Measurements from ENCODE around the gene PRICKLE2. TPM values are rescaled to one million over a fixed set of nuclear protein-coding genes. Genes with fewer than 3 reads are reported as not detected.

PRICKLE2 gene
- polyA plus RNA-seq, 3 donors: not detected

DNA sequence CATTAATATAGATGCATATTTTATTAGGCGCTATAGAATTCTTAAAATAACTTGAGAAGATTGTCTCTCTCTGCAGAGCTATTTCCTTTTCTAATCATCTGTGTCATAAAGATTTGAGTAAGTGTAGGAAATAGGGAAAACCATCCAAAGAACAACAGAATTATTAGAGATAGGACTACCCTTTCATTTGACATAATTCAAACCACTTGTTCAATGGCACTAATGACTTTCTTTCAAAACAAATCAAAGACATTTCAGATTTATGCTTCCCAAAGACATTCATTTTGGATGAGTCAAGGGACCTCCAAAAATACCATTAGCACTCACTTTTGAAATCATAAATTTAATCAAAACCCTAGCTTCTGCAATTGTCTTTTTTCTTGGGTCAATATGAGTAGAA, 29.5 kb downstream of the PRICKLE2 start:
- no peak overlapping the region for H3K27ac ChIP-seq (ENCODE audit: low read depth in 1 of 2, low read length in 2 of 2)
- Mint-ChIP-seq H3K27ac (no peak overlapping the region), H3K27me3 (ENCODE audit: low read depth in 3 of 3) (peaks cover 2% of the 10 kb centered on the region in 3 donors), H3K4me1 (no peaks in the 10 kb centered on the region), H3K4me3 (no peak overlapping the region), H3K9me3 (peaks cover 3 to 16% (median 7%) of the 10 kb centered on the region in 7 donors), H3K36me3 (no peaks in the 10 kb centered on the region)
- no peaks in the 10 kb centered on the region for H4K20me1 ChIP-seq (ENCODE audit: insufficient read depth, low read length)
- H3K4me2 ChIP-seq (replicated peaks; ENCODE audit: extremely low read depth, low read length, poor library complexity, severe bottlenecking): no peak overlapping the region
- DNase-seq: no peak
- TF ChIP-seq CTCF (IDR thresholded peaks at IDR 0.05): no peak
- no peaks in the 10 kb centered on the region for H3K79me2 ChIP-seq (ENCODE audit: insufficient read depth, low read length)
- H3K9ac ChIP-seq (ENCODE audit: insufficient read depth, low read length, poor library complexity, severe bottlenecking): no peak overlapping the region
- no peak overlapping the region for H2AFZ ChIP-seq (ENCODE audit: insufficient read depth, low read depth, low read length, poor library complexity, severe bottlenecking)
- H3K36me3 ChIP-seq (replicated peaks in 1 of 2; ENCODE audit: control insufficient read depth in 1 of 2, insufficient read depth in 2 of 2, low read length in 2 of 2): no peaks in the 10 kb centered on the region
- peaks cover 7 to 8% of the 10 kb centered on the region in 2 donors for H3K9me3 ChIP-seq (replicated peaks in 1 of 2; ENCODE audit: control insufficient read depth in 1 of 2, insufficient read depth in 1 of 2, low read length in 2 of 2)
- WGBS (ENCODE audit: insufficient coverage): no CpG with 5 or more reads among the region's 1 CpG
- no peaks in the 10 kb centered on the region for H3K4me1 ChIP-seq (ENCODE audit: control insufficient read depth in 1 of 2, insufficient read depth in 2 of 2, low read length in 2 of 2)
- no peak overlapping the region for H3K4me3 ChIP-seq (replicated peaks in 1 of 3; ENCODE audit: low read depth in 2 of 3, low read length in 3 of 3)
- H3K27me3 ChIP-seq (ENCODE audit: control insufficient read depth in 2 of 2, insufficient read depth in 2 of 2, low read length in 2 of 2): no peaks in the 10 kb centered on the region
- intact Hi-C loops (cut with micrococcal nuclease): no loop called here

GRCh38 chr3:64191822-64192221, 33.4 kb downstream of the PRICKLE2 start:
- Histone ChIP-seq H3K27me3 (ENCODE audit: control insufficient read depth in 2 of 2, insufficient read depth in 2 of 2, low read length in 2 of 2) (no peaks in the 10 kb centered on the region), H3K36me3 (replicated peaks in 1 of 2; ENCODE audit: control insufficient read depth in 1 of 2, insufficient read depth in 2 of 2, low read length in 2 of 2) (no peaks in the 10 kb centered on the region), H4K20me1 (ENCODE audit: insufficient read depth, low read length) (no peaks in the 10 kb centered on the region), H3K9me3 (replicated peaks in 1 of 2; ENCODE audit: control insufficient read depth in 1 of 2, insufficient read depth in 1 of 2, low read length in 2 of 2) (peaks cover 7 to 8% of the 10 kb centered on the region in 2 donors), H3K4me2 (replicated peaks; ENCODE audit: extremely low read depth, low read length, poor library complexity, severe bottlenecking) (no peak overlapping the region), H3K4me1 (ENCODE audit: control insufficient read depth in 1 of 2, insufficient read depth in 2 of 2, low read length in 2 of 2) (no peaks in the 10 kb centered on the region), H2AFZ (ENCODE audit: insufficient read depth, low read depth, low read length, poor library complexity, severe bottlenecking) (no peak overlapping the region), H3K79me2 (ENCODE audit: insufficient read depth, low read length) (no peaks in the 10 kb centered on the region), H3K9ac (ENCODE audit: insufficient read depth, low read length, poor library complexity, severe bottlenecking) (no peak overlapping the region), H3K27ac (ENCODE audit: low read depth in 1 of 2, low read length in 2 of 2) (no peak overlapping the region), H3K4me3 (replicated peaks in 1 of 3; ENCODE audit: low read depth in 2 of 3, low read length in 3 of 3) (no peak overlapping the region)
- no peak for TF ChIP-seq CTCF (IDR thresholded peaks at IDR 0.05)
- WGBS (ENCODE audit: insufficient coverage): 90% methylated on average over 4 of the region's 6 CpGs
- H3K36me3 Mint-ChIP-seq: no peaks in the 10 kb centered on the region
- H3K27me3 Mint-ChIP-seq (ENCODE audit: low read depth in 3 of 3): peaks cover 0 to 3% (median 2%) of the 10 kb centered on the region in 3 donors
- H3K4me3 Mint-ChIP-seq: no peak overlapping the region
- intact Hi-C loops (cut with micrococcal nuclease): no loop called here
- no peak overlapping the region for H3K27ac Mint-ChIP-seq
- DNase-seq: no peak
- peaks cover 1 to 8% (median 5%) of the 10 kb centered on the region in 7 donors for H3K9me3 Mint-ChIP-seq
- H3K4me1 Mint-ChIP-seq: no peaks in the 10 kb centered on the region

All from CD14-positive monocyte (primary cell).